NCI-H446 treated with DMSO at 0.1 percent for 48 hours (cell line): ENCODE data around the gene ZNF554.
"Not testable (repeated sequence)": the region's sequence is repeated elsewhere in the genome, so short reads cannot be mapped to it uniquely, and the experiment has no call there.

ENCODE experiments used
- DNase-seq: peaks from one replicate; lab custom pipeline; 2025; lab: John Stamatoyannopoulos, UW

Gene ZNF554

DNA sequence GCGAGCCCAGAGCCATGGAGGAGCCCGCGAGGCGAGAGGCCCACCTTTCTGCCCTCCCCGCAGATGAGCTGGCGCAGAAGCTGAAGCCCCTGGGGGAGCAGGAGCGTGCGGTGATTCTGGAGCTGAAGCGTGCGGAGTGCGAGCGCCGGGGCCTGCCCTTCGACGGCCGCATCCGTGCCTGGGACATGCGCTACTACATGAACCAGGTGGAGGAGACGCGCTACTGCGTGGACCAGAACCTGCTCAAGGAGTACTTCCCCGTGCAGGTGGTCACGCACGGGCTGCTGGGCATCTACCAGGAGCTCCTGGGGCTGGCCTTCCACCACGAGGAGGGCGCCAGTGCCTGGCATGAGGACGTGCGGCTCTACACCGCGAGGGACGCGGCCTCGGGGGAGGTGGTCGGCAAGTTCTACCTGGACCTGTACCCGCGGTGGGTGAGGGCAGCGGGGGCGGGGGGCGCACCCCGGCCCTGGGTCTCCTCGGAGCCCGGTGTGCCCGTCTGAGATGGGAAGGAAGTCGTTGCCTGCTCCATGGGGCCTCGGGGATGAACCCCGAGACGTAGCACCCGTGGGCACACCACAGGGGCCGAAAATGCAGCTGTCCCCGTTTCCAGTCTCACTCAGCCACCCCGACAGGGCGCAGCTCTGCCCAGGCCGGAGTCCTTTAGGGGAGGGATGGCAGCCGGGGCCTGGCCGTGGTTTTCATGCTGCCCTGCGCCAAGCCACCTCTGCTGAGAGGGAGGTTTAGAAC is 12.1 kb upstream of the ZNF554 start:
- DNase-seq = no peak

DNA sequence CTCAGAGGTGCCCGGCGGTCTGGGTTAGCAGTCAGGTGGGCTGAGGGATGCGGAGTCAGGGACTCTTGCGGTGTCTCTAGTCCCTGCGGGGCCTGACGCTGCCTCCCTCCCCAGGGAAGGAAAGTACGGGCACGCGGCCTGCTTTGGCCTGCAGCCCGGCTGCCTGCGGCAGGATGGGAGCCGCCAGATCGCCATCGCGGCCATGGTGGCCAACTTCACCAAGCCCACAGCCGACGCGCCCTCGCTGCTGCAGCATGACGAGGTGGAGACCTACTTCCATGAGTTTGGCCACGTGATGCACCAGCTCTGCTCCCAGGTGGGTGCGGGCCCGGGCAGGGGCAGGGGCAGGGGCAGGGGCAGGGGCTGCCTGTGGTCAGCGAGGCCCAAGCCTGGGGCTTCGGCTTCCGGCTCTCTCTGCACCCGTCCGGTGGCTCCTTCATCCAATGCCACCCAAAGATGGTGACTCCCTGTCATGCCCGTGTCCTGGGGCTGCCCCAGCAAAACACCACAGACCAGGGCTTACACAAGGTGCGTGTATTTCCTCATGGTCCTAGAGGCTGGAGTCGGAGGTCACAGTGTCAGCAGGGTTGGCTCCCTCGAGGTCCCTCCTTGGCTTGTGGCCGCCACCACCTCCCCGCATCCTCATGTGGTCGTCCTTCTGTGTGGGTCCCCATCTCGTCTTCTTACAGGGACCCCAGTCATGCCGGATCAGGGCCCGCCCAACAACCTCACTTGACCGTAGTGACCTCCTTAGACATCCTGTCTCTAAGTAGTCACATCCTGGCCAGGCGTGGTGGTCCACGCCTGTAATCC is 11.3 kb upstream of the ZNF554 start:
- no peak for DNase-seq

DNA sequence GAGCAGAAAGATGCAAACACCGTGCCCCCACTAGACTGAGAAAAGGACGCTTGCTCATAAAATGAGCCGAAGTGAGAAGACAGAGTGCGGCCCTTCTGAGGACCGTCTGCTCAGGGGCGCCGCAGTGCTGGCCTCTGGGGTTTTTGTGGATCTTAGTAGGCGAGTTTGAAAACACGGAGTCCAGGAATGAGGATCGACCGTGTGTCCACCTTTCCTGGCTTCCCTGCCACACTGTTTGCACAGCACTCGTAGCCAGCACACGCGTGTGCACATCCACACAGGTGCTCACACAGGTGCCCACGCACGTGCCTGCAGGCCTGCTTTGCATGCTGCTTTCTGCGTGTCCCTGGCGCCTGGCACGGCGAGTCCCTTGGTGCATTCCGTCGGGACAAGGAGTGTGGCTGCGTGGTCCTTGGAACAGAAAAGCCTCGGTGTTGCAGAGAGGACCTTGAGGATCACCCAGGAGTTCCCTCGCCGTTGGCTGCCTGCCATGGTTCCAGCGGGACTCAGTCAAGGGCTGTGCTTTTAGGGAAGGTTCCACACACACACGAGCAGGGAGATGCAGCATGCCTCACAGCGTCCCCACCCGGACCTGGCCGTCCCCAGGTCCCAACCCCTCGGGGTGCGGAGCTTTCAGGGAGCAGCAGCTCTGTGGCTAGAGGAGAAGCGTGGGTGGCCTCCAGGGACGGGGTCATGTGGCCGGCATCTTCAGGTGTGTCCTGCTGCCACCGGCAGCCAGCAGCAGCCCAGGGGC is 10.1 kb upstream of the ZNF554 start:
- DNase-seq = no peak

DNA sequence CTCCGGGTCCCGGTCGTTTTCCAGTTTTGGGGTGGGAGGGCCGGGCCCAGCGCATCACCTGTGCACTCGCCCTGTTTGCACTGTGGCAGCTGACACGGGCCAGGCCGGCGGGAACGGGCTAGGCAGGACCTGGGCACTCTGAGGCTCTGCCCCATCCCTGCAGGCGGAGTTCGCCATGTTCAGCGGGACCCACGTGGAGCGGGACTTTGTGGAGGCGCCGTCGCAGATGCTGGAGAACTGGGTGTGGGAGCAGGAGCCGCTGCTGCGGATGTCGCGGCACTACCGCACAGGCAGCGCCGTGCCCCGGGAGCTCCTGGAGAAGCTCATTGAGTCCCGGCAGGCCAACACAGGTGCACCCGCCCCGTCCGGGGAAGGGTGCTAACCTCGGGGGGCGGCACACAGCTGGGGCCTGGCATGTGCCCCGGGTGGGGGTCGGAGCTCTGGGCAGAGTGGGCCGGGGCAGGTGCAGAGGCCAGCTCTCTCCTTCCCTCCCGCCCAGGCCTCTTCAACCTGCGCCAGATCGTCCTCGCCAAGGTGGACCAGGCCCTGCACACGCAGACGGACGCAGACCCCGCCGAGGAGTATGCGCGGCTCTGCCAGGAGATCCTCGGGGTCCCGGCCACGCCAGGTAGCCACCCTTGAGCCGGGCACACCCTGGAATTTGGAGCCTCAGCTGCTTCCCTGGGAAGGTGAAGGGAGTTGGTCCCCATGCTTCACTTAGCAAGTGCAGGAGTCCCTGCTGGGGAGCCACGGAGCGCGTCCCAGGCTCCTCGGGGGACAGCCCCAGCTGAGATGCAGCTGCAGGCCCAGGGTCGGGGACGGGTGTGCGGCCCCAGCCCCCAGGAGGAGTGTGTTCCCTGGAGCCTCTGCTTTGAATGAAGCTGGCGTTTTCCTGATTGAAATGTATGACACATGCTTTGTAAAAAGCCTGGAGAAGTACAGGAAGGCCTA is 9.3 kb upstream of the ZNF554 start:
- DNase-seq = no peak

DNA sequence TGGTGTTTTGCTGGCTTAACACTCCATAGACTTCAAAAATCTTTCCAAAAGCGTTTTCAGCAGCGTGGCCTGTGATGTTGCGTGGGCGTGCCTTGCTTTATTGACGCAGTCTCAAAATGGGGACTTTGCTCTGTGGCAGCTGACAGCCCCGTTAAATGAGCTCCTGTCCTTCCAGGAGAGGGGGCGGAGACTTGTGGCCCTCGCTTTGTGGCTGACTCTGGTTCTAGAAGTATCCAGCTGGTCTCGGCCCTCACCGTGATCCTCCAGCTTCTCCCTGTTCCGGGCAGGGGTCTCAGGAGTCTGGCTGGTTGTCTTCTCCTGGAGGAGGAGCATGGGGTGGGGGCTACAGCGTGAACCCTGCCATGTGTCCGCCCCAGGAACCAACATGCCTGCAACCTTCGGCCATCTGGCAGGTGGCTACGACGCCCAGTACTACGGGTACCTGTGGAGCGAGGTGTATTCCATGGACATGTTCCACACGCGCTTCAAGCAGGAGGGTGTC is 8.4 kb upstream of the ZNF554 start:
- no peak for DNase-seq

DNA sequence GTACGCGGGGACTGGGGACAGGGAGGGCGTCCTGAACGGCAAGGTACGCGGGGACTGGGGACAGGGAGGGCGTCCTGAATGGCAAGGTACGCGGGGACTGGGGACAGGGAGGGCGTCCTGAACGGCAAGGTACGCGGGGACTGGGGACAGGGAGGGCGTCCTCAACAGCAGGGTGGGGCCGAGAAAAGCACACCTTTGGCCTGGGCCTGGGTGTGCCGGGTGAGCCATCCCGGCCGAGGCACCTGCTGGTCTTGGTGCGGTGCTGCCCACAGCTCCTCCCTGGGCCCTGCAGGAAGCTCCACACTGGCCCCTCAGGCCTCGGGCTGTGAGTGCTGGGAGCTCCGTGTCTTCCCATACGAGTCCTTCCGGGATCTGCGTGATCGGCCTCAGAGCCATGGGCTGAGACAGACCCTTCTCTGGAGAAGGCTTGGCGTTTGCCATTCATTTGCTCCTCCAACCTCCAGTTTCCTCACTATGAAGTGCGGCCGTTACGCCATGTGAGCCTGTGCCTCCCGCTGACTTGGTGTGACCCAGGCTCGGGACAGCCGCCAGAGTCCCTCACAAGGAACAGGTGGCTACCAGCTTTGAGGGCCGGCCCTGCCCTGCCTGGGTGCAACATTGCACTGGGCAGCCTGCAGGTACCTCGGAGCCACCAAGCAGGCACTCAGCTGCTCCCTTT is 7.8 kb upstream of the ZNF554 start:
- no peak for DNase-seq

DNA sequence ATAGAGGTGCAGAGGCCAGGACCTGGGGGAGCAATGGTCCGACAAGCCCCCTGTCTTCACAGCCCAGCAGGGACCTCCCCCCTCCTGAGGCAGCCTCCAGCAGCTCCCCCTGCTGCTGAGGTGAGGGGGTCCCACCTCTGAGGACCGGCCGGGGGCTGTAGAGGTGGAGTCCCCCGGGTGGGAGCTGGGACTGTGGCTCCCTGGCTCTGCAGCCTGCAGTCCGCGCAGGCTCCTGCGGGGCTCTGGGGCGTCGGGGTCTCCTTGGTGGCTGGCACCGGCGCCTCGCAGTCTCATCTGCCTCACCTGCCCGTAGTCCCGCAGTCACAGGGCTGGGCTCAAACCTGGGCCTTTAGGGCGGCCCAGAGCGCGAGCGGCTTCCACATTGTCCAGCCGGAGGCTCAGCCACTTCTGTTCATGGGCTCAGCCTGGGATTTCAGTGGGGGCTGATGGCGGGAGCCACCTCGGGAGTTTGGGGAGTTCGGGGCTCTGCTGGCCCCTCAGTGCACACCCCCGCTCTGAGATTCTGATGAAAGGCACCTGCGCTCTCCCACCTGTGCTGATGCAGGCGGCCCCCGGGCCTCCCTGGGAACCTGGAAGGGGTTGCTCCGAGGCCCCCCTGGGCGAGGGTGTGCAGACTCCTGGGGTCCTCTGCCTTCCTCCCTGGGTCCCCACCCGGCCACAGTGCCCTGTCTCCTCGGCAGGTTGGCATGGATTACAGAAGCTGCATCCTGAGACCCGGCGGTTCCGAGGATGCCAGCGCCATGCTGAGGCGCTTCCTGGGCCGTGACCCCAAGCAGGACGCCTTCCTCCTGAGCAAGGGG is 7.0 kb upstream of the ZNF554 start:
- no peak for DNase-seq

DNA sequence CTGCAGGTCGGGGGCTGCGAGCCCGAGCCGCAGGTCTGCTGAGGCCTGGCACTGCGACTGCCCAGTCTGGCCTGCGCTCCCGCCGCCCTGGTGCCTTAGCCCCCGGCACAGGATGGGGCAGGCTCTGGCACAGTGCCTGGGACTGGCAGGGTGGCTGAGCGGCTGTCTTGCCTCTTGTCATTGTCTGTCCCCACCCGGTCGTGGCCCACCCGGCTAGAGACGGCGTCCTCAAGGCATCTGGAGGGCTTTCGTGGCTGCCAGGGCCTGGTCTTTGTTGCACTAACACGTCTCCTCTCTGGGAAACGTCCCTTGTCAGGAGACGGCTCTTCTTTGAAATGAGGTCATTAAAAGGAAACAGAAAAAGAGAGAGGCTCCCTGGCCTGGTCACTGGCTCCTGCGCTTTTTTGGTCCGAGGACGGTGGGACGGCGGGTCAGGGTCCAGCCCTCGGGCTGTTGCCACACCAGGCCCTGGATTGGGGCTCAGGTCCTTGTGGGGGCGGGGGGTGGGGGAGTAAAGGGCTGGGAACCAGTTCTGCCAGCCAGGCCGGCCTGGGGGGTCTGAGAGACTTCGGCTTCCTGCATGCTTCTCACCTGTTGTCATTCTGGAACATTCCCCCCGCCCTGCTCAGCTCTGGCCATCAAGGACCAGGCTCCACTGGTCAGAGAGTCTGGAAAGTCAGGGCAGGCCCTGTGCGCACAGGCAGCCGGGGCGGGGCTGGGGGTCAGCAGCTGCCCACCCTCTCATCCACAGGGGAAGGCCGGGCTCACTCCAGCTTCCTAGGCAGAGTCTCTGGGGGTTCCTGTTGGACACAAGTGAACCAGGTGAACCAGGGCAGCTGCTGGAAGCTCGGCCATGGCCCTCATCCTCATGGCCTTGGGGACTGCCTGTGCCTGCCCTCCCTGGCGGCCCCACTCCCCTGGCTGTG is 6.2 kb upstream of the ZNF554 start:
- DNase-seq = no peak

DNA sequence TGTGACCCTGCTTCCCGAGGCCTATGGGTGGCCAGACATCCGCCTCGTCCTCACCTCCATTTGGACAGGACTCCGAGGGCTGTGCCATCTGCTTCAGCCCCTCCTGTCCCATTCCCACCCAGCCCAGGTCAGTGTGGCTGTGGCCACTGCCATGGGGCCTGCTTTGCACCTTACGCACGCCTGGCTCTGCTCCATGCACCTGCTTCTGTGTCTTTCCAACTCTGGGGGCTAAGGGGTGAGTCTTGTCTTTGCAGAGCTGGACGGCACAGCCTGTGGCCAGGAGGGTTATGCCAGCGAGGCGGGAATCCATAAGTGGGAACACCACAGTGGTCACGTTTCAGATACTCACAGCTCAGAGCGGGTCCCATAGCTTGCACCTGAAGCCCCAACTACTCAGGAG is 5.2 kb upstream of the ZNF554 start:
- DNase-seq = no peak

DNA sequence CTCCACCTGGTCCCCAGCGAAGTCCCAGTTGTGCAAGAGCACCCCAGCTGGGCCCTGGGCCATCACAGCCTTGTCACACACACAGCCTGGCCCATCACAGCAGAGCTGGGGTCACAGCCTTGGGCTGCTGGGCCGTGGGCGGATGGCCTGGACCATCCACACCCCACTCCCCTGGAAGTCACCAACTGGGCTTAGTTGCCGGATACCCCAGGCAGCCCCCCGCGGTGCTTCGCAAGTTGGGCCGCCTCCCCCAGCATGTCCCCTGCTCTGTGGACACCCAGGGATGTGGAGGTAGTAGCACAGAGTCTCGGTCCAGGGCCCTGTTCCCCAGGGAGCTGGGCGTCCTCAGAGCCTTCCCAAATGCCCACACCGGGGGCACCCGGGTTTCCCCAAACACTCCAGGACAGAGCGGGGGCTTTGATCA is 4.5 kb upstream of the ZNF554 start:
- DNase-seq = no peak

DNA sequence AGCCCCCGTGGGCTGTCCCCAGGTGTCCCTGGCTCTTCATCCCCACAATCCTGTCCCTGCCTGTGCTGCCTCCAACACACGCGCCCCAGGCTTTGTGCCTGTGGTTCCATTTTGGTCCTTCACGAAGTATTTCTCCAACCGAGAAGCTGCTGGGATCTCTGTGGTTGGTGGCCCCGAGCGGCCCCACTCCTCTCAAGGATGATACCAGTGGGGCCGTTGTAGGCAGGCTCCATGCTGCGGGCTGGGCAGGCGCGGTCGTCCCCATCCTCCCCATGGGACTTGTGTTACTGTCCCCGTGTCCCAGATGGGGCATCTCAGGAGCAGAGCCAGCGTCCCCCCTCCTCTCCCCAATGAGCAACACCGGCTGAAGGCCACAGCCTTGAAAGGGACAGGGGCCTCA is 3.7 kb upstream of the ZNF554 start:
- DNase-seq = no peak

DNA sequence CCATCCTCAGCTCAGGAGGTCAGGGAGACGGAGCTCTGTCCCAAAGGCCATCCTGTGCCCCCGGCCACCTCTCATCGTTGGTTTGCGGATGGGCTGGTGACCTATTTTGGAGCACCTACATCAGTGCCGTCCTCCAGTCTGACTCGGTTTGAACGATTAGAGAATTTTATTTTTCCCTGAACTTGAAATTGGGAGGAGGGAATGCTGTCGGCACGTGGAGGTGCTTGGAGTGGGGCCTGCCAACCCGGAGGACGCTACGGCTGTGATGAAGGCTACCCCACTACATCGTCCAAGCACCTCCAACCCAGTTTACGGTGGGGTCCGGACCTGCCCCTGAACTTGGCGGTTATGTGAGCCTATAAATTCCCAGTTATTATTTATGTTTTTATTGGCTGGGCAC is 3.0 kb upstream of the ZNF554 start:
- no peak for DNase-seq

DNA sequence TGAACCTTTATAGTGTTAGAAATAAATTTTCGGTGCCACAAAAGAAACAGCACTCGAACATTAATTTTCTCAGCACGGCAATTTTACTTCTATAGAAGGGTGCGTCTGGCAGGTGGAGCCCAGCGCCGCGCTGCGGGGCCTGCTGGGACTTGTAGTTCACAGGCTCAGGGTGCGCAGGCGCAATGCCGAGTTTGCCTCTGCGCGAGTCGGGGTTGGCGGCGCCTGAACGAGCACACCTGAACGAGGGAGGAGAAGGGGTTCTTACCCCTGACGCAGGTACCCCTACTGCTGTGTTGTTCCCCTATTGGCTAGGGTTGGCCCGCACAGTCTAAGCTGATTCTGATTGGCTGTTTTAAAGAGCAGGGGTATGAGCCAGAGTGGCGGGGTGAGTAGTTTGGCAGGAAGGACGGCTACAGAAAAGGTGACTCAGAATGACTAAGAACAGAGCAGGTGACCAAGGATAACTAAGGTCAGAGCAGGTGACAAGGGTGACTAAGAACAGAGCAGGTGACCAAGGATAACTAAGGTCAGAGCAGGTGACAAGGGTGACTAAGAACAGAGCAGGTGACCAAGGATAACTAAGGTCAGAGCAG is 2.3 kb upstream of the ZNF554 start:
- DNase-seq = not testable (repeated sequence)

DNA sequence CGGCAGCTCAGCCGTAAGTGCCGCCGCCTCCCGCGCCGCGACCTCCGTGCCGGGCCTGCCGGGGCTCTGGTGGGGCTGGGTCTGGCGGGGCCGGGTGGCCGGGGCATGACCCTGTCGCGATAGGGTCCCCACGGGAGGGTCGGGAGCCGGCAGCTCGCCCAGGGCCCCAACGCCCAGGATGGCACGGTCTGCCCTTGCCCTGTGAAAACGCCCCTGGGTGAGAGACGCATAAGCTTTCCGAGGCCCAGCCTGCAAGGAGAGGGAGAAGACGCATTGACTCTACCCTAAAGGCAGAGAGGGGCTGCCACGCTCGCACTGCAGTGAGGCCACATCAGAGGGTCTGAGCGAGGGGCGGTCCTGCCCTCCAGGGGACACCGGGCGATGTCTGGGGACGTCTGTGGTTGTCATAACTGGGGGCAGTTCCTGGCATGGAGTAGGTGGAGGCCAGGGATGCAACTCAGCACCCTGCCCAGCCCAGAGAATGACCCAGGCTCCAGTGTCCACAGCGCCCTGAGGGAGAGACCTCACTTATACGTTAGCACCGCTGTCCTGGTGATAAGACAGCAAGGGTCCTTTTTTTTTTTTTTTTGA is 539 bp downstream of the ZNF554 start:
- no peak for DNase-seq

DNA sequence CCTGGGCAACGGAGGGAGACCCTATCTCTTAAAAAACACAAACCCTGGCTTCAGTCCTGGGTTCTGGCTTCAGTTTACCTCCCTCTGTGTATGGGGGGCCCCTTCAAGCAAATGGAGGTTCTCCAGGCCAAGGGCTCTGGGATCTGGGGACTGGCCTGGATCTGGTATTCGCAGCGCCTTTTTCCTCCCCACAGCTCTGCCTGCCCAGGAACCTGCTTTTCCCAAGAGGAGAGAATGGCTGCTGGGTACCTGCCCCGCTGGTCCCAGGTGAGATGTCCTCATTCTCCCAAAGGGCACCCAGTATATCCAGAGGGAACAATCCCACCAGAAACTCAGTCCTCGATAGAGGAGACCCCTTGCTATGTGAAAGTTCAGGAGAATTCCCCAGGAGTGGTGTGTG is 3.2 kb downstream of the ZNF554 start:
- no peak for DNase-seq

DNA sequence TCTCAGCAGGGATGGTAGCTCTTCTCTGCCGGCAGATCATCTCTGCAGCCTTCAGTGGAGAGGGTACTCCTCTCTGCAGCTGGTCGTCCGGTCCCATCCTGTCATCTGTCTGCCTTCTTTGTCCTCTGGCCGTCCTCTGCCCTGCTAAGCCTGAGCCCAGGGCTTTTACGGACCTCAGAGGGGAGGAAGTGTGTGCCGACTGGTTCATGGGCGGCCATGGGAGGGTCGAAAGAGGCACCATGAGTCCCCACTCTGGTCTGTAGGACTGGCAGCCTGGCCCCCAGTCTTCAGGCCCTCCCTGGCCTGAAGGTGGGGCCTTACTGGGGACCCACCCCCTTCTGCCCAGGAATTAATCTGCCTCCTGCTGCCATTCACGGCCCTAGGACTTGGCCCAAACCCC is 4.0 kb downstream of the ZNF554 start:
- DNase-seq = no peak

DNA sequence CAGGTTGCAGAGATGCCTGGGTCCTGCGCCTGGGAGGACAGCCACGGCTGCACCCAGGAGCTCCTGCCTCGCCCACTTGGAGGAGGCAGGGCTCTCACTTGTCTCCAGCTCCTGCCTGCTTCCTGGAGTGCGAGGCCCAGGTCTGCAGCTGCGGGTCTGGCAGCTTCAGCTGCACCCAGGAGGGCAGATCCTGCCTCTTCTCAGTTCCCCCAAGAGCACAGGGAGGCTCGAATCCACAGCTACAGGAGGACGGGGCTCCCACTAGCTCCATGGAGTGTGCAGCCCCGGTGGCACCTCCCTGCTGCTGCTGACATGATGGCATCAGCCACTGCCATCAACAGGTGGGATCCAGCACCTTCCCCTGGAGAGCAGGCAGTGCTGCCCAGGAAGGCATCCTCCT is 4.5 kb downstream of the ZNF554 start:
- DNase-seq = no peak

DNA sequence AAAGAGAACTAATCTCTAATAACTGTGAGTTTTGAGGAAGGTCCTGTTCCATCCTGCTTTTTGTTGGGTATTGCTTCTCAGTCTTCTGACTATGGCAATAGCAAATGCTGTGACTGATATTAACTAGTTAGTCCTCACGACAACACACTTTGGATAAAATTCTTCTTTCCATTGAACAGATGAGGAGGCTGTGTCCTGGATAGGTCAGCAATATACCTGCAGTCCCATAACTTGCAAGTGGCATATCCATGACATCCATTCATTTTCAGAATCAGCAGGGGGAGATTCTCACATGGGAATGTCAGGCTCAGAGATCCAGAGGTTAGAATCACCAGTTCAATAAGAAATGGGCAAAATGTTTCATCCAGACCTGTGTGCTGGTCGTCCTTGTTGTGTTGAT is 7.4 kb downstream of the ZNF554 start:
- DNase-seq = no peak
